22Rv1 (cell line): ENCODE data around the gene HPSE2.

Experiments
- H3K27ac ChIP-seq: fragments of 450-650 bp; 2 replicates; pipeline ENCODE4 v1.5.1; 2017
- ZFX ChIP-seq: fragments of 450-650 bp; IDR thresholded peaks from 2 replicates; pipeline ENCODE4 v1.6.1; 2017; ENCODE audit warnings: antibody characterized with exemption, borderline replicate concordance
- TF ChIP-seq, protein P1 (sequence below): fragments of 450-650 bp; IDR thresholded peaks from 2 replicates; pipeline ENCODE4 v1.5.1; 2017; ENCODE audit warnings: mild to moderate bottlenecking

The HPSE2 gene

DNA sequence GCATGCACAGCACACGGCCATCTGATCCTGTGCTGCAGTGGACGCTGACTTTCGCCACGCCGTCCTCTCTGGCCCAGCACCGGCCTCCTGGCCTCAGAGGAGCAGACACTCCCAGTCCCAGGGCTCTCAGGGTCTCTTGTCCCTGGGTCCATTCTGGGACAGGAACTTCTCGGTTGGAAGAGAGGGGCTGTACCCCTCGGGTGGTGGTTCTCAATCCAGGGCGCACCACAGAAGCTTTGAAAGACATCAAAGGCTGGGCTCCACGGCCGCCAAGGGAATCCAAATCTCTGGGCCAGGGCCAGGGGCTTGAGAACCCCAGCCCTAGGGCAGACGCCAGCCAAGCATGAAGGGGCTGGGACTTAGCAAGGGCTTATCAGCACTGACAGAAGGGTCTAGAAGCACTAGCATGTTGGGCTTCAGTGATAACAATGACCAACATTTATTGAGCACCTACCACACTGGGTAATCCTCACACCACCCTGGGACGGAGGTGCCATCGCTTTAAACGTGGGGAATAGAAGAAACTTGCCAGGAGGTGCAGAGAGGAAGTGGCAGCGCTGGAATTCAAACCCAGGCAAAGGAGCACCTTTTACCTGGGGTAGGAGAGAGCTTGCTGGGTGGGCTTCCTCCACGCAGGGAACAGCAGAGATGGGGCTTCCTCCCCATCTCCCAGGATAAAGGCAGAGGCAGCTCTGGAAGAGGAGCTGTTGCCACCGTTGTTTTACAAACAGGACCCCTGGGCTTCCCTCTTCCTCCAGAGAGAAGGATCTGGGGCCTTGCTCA, 818.9 kb downstream of the HPSE2 start:
- no peak for TF ChIP-seq ZFX
- TF ChIP-seq, protein P1, sequence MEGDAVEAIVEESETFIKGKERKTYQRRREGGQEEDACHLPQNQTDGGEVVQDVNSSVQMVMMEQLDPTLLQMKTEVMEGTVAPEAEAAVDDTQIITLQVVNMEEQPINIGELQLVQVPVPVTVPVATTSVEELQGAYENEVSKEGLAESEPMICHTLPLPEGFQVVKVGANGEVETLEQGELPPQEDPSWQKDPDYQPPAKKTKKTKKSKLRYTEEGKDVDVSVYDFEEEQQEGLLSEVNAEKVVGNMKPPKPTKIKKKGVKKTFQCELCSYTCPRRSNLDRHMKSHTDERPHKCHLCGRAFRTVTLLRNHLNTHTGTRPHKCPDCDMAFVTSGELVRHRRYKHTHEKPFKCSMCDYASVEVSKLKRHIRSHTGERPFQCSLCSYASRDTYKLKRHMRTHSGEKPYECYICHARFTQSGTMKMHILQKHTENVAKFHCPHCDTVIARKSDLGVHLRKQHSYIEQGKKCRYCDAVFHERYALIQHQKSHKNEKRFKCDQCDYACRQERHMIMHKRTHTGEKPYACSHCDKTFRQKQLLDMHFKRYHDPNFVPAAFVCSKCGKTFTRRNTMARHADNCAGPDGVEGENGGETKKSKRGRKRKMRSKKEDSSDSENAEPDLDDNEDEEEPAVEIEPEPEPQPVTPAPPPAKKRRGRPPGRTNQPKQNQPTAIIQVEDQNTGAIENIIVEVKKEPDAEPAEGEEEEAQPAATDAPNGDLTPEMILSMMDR: no peak
- no peak overlapping the region for H3K27ac ChIP-seq

DNA sequence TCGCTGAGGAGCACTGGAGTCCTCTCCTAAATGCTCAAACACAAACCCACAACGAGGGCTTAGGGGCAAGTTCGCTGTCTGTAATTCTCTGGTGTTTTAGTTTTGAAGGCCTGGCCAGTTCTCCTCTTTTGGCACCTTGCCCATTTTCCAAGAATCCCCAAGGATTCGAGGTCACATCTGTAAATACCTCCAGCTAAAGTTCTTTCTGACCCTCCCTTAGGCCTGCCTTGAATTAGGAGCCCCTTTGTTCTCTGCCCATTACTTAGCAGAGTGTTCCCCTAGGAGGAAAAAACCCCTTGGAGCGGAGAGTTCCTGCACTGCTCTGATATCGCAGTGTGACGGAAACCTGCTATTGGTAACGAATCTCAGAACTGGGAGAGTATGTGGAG, 819.9 kb downstream of the HPSE2 start:
- TF ChIP-seq, protein P1: no peak
- no peak for TF ChIP-seq ZFX
- H3K27ac ChIP-seq: peak overlapping the region; percentile 73

DNA sequence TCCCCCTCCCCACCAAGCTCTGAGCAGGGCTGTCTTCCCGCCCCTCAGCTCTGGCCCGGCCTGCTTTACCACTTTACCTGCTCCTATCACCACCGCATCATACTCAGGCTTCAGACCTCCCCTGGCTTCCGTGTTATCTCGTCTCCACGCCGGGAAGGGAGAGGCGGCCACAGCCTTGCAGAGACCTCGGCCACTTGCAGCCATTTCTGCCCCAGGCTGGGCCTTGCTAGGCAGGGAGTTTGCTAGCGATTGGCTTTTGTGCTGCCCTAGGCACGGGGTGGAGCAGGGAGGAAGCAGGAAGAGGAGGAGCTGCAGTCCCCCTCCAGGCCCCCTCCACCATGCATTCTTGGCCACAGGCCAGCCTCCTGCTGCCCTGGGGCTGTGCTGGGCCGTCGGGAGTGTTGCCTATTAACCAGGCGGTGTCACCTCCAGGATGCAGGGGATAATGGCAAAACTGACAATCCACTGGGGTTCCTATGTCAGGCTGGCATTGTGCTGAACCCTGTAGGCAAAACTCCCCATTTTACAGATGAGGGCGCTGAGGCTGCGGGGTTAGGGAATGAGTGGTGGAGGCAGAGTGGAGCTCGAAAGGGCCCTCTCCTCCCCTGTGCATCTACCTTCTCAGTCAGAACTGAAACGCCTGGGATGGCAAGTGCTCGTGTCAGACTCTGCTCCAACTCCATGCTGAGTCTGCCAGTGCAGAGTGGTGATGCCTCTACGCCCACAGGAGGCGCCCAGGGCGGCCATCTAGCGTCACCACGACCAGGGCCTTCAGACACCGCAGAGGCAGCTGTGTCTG, 820.5 kb downstream of the HPSE2 start, which contains the start of gene PYROXD2:
PYROXD2 (minus strand) TSS at position 251 of the 799 bp plus-strand sequence; CDS start at position 204, 47 bp downstream.
- no peak for TF ChIP-seq ZFX
- TF ChIP-seq, protein P1: no peak
- peak within 1 kb of the TSS; percentile 73 for H3K27ac ChIP-seq

DNA sequence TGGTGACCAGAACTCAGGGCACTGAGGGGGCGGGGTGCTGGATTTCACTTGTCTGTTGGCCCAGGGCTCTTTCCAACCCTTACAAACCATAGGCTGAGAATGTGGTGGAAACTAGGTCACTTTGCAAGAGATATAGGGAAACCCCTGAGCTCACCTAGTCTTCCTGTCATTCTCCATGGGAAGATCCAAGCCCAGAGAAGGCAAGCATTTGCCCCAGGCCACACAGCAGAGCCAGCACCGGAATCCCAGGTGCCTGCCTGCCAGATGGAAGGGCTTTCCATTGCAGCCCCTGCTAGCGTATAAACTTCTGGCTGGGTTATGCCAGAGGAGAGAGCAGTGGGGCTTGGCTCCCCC, 821.1 kb downstream of the HPSE2 start:
- TF ChIP-seq ZFX: no peak
- TF ChIP-seq, protein P1: no peak
- H3K27ac ChIP-seq: peak overlapping the region; percentile 73

DNA sequence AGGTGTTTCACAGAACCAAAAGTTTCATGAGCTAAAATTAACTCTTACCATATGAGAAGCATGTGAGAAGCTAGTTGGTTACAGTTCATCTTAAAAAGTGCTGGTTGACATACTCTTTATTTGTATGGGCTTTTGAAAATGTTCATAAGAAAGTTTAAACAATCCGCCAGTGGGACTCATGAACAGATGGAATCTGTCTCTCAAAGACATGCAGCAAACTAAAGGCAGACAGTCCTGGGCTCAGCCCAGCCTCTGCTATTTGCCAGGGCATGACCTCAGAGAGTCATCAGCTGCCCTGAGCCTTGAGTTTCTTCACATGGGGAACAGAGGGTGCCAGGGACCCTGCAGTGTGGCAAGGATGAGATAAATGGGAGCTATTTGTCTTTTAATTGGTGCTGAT, 823.9 kb downstream of the HPSE2 start:
- TF ChIP-seq, protein P1: no peak
- TF ChIP-seq ZFX: no peak
- H3K27ac ChIP-seq: no peak overlapping the region

DNA sequence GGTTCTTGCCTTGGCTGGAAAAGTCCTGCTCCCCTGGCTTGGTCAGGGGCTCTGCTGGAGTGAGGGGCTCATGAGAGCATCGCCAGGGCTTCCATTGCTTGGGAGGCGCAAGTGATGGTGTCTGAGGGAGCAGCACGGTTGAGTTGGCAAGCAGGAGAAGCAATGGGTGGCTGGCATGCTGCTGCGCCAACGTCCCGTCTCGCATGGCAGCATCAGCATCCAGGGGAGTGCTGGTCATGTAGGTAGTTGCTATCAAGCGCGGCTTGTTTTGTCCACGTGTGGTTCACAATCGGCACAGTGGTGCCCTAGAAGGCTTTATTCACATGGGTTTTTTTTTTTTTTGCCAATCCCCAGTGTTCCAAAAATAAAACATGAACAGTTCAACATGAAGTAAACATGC, 824.5 kb downstream of the HPSE2 start:
- TF ChIP-seq, protein P1: no peak
- TF ChIP-seq ZFX: no peak

DNA sequence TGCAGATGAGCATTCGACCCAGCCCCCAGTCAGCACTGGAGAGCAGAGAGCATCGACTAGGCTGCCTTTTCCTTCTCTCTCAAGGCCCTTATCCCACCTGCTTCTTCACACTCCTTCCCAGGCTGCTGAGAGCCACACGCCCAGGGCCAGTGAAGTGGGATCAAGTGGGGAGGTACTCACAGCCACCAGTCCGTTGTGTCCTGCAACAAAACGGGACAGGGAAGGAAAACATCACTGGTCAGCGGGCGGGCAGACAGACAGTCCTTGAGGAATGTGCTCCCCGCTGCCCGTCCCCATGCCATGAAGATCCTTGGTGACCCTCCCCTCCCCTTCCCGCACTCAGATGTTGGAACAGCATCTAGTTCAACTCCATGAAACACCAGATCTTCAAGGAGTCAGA, 824.9 kb downstream of the HPSE2 start:
- TF ChIP-seq, protein P1: no peak
- TF ChIP-seq ZFX: no peak

More for the DNA sequence above, 824.5 kb downstream of the HPSE2 start:
- H3K27ac ChIP-seq: no peak overlapping the region

More for the DNA sequence above, 824.9 kb downstream of the HPSE2 start:
- H3K27ac ChIP-seq: no peak overlapping the region
